GM18499 (cell line): Measurements from ENCODE around the gene BCL6.

ENCODE experiments used
- ATAC-seq: cut with Tn5 transposase; IDR thresholded peaks from one replicate; pipeline ENCODE4 v1.9.1; 2021; ENCODE audit warnings: moderate number of reproducible peaks; ENCODE audit not compliant: insufficient read depth, unreplicated experiment

The BCL6 gene

GRCh38 chr3:187721055-187721454 lies 24.2 kb downstream of the BCL6 start:
- ATAC-seq: no peak

GRCh38 chr3:187720337-187720670 lies 25.0 kb downstream of the BCL6 start:
- ATAC-seq: no peak

GRCh38 chr3:187719628-187720336 lies 25.5 kb downstream of the BCL6 start:
- ATAC-seq: no peak

GRCh38 chr3:187718802-187719201 lies 26.5 kb downstream of the BCL6 start:
- ATAC-seq: no peak

- ATAC-seq: no peak
These were observed 27.7 kb downstream of the BCL6 start for GRCh38 chr3:187717572-187717971.

- peak; percentile 73 for ATAC-seq
These were observed 30.8 kb downstream of the BCL6 start for GRCh38 chr3:187714404-187714979.

GRCh38 chr3:187713504-187713903 lies 31.8 kb downstream of the BCL6 start:
- no peak for ATAC-seq

- ATAC-seq: no peak
These were observed 36.1 kb downstream of the BCL6 start for GRCh38 chr3:187709155-187709554.

GRCh38 chr3:187708696-187709095 lies 36.6 kb downstream of the BCL6 start:
- ATAC-seq: no peak

GRCh38 chr3:187706971-187707370 lies 38.3 kb downstream of the BCL6 start:
- ATAC-seq: no peak

GRCh38 chr3:187705164-187705563 lies 40.1 kb downstream of the BCL6 start:
- ATAC-seq: no peak

- ATAC-seq: no peak
These were observed 42.7 kb downstream of the BCL6 start, which contains the start of gene RTP2 for GRCh38 chr3:187702507-187703033. Gene RTP2 (minus strand): TSS chr3:187702557. CDS start chr3:187702128, 429 bp downstream.

- no peak for ATAC-seq
These were observed 45.0 kb downstream of the BCL6 start for GRCh38 chr3:187700249-187700648.

- no peak for ATAC-seq
These were observed 46.5 kb downstream of the BCL6 start for GRCh38 chr3:187698499-187699399.

GRCh38 chr3:187696021-187696420 lies 49.2 kb downstream of the BCL6 start:
- no peak for ATAC-seq

- no peak for ATAC-seq
These were observed 49.8 kb downstream of the BCL6 start for GRCh38 chr3:187695449-187695848.

GRCh38 chr3:187694801-187695200 lies 50.5 kb downstream of the BCL6 start:
- no peak for ATAC-seq

GRCh38 chr3:187693431-187693830 lies 51.8 kb downstream of the BCL6 start:
- ATAC-seq: no peak

- no peak for ATAC-seq
These were observed 55.3 kb downstream of the BCL6 start for GRCh38 chr3:187689984-187690383.

- ATAC-seq: no peak
These were observed 58.5 kb downstream of the BCL6 start for GRCh38 chr3:187686621-187687273.
